Measurements from ENCODE around the gene FRAT1. TPM values are rescaled to one million over a fixed set of nuclear protein-coding genes. Genes with fewer than 3 reads are reported as not detected.
A peak's percentile ranks its signal among the peaks of the same experiment; 100 is the strongest.

The FRAT1 gene
- total and polyA plus RNA-seq, 2 of the 13 experiments (the other 11 are each of a cell fraction or from before 2014, with no cell fraction given): 1.7 to 2.3 TPM

DNA sequence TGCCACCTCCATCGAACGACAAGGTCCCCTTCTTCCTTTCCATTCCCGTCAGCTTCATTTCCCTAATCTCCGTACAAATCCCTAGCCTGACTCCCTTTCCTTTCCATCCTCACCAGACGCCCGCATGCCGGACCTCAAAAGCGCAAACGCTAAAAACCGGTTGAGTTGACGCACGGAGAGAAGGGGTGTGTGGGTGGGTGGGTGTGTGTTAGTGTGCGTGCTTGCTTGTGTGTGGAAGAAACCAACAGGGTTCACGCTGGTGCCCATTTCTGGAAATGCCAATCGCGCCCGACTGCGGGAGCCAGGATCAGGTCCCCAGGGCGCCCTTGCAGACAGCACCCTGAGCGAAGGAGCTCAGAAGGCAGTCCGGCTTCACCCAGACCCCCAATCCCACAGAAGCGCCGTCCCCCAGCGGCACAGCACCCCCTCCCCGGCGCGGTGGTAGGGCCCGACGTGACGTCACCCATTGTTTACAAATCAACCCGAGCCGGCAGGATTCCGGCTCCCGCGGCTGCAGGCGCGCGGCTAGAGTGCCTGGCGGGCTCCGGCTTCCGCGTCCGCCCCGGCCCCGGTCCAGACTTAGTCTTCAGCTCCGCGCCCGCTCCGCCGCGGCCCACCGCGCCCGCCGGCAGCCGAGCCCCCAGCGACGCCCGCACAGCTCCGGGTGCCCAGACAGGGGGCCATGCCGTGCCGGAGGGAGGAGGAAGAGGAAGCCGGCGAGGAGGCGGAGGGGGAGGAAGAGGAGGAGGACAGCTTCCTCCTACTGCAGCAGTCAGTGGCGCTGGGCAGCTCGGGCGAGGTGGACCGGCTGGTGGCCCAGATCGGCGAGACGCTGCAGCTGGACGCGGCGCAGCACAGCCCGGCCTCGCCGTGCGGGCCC, at the start of gene FRAT1 (continued):
- no peak for TF ChIP-seq ZNF318 (CRISPR knock-in tag; IDR thresholded peaks at IDR 0.05)
- peak; percentile 90 for TF ChIP-seq IKZF4 (CRISPR knock-in tag; IDR thresholded peaks at IDR 0.05; ENCODE audit: borderline replicate concordance, low read depth, not compliant biosample characterization)
- no peak for TF ChIP-seq ZNF780A (CRISPR knock-in tag; IDR thresholded peaks at IDR 0.05)
- TF ChIP-seq ZNF570 (CRISPR knock-in tag; IDR thresholded peaks at IDR 0.05; ENCODE audit: borderline replicate concordance): no peak
- TF ChIP-seq MAFG (CRISPR knock-in tag; IDR thresholded peaks at IDR 0.05): no peak
- TF ChIP-seq FOXA3 (CRISPR knock-in tag; IDR thresholded peaks at IDR 0.05): peak; percentile 67
- TF ChIP-seq ZNF205 (CRISPR knock-in tag; IDR thresholded peaks at IDR 0.05): no peak
- no peak for TF ChIP-seq SP140L (CRISPR knock-in tag; IDR thresholded peaks at IDR 0.05; ENCODE audit: borderline replicate concordance)
- TF ChIP-seq ZNF841 (CRISPR knock-in tag; IDR thresholded peaks at IDR 0.05; ENCODE audit: borderline replicate concordance): no peak
- TF ChIP-seq ZNF362 (CRISPR knock-in tag; IDR thresholded peaks at IDR 0.05; ENCODE audit: borderline replicate concordance): no peak
- no peak for TF ChIP-seq ZNF619 (CRISPR knock-in tag; IDR thresholded peaks at IDR 0.05)
- TF ChIP-seq, protein P1, sequence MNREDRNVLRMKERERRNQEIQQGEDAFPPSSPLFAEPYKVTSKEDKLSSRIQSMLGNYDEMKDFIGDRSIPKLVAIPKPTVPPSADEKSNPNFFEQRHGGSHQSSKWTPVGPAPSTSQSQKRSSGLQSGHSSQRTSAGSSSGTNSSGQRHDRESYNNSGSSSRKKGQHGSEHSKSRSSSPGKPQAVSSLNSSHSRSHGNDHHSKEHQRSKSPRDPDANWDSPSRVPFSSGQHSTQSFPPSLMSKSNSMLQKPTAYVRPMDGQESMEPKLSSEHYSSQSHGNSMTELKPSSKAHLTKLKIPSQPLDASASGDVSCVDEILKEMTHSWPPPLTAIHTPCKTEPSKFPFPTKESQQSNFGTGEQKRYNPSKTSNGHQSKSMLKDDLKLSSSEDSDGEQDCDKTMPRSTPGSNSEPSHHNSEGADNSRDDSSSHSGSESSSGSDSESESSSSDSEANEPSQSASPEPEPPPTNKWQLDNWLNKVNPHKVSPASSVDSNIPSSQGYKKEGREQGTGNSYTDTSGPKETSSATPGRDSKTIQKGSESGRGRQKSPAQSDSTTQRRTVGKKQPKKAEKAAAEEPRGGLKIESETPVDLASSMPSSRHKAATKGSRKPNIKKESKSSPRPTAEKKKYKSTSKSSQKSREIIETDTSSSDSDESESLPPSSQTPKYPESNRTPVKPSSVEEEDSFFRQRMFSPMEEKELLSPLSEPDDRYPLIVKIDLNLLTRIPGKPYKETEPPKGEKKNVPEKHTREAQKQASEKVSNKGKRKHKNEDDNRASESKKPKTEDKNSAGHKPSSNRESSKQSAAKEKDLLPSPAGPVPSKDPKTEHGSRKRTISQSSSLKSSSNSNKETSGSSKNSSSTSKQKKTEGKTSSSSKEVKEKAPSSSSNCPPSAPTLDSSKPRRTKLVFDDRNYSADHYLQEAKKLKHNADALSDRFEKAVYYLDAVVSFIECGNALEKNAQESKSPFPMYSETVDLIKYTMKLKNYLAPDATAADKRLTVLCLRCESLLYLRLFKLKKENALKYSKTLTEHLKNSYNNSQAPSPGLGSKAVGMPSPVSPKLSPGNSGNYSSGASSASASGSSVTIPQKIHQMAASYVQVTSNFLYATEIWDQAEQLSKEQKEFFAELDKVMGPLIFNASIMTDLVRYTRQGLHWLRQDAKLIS (CRISPR knock-in tag; IDR thresholded peaks at IDR 0.05): no peak
- no peak for TF ChIP-seq ZNF513 (CRISPR knock-in tag; conservative IDR thresholded peaks at IDR 0.05)

All from HepG2 (cell line).